ENCODE measurements around the gene MORC3. TPM values are rescaled to one million over a fixed set of nuclear protein-coding genes. Genes with fewer than 3 reads are reported as not detected.

The MORC3 gene, protein sequence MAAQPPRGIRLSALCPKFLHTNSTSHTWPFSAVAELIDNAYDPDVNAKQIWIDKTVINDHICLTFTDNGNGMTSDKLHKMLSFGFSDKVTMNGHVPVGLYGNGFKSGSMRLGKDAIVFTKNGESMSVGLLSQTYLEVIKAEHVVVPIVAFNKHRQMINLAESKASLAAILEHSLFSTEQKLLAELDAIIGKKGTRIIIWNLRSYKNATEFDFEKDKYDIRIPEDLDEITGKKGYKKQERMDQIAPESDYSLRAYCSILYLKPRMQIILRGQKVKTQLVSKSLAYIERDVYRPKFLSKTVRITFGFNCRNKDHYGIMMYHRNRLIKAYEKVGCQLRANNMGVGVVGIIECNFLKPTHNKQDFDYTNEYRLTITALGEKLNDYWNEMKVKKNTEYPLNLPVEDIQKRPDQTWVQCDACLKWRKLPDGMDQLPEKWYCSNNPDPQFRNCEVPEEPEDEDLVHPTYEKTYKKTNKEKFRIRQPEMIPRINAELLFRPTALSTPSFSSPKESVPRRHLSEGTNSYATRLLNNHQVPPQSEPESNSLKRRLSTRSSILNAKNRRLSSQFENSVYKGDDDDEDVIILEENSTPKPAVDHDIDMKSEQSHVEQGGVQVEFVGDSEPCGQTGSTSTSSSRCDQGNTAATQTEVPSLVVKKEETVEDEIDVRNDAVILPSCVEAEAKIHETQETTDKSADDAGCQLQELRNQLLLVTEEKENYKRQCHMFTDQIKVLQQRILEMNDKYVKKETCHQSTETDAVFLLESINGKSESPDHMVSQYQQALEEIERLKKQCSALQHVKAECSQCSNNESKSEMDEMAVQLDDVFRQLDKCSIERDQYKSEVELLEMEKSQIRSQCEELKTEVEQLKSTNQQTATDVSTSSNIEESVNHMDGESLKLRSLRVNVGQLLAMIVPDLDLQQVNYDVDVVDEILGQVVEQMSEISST
- total RNA-seq: 37.1 and 42.2 TPM in 2 replicates

DNA sequence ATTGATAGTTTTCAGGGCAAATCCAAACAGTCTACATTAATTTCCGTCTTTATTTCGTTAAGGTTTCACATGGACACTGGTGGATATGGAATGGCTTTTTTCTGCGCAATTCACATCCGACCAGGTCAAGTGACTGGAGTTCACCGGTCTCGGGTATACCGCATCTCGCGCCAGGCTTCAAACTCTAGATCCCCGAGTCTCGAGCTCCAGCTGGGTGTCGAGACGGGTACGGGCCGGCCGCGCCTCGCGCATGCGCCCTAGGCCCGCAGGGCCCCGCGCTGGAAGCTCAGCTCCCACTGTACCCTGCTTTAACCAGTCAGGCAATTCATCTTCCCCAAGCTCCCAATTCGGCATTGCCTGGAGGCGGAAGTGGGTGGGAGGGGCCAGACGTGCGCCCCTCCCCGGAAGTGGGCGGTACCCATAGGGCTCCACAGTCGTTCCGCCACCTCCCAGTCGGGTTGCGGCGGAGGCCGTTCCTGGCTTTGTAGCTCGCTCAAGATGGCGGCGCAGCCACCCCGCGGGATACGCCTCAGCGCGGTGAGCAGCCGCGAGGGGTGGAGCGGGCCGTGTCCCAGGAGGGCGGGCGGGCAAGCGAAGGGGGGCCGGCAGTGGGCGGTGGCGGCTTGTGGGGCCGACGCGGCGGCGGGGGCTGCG is at the start of gene MORC3:
TSS of gene MORC3 (plus strand) at position 431 of the 654 bp plus-strand sequence. CDS start at position 499, 68 bp downstream.

DNA sequence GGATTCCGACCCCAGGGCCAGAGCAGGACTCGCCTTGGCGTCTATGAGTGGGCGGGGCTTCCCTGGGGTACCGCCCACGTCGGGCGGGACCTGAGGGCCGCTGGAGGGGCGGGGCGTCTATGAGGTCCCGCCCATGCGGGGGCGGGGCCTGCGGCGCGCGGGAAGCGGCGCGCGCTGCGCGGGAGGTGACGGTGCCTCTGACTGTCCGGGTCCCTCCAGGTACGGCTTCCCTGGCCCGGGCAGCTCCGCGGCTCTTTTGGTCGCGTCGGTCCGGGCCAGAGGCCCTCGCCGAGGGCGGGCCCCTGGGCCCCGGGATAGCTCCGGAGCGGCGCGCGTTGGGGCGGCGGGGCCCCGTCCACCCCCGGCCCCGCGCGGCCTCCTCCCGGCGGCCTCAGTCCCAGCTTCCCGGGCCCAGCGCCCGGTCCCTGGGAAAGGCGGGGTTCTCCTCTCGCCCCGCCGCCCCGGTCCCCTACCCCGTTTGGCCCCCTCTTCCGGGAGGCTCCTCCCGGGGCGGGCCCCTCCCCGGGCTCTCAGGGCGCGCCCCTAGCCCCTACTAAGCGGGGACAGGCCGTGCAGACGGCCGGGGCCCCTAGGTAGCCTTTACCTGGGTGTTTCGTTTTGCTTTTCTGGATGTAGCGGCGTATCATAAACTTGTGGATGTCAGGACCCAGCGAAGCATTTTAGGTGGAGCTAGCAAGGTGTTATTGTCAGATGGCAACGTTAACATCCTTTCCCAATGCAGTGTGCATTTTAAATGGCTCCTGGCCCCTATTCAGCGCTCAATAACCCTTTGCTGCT is 65.4 kb downstream of the MORC3 start, which contains the start of gene CHAF1B:
TSS of gene CHAF1B (plus strand) at position 160 of the 798 bp plus-strand sequence. CDS start 745 bp downstream, outside the sequence.

Small RNAs within 50 kb of the gene (small RNA-seq; reads per million reads assigned to genes)
- gene ATP5MFP1: not detected

Other genes starting within 250 kb of the MORC3 start
- 30.1 and 37.6 TPM in 2 replicates for gene CBR3, start 185.1 kb upstream of the MORC3 start, total RNA-seq
- 7.8 and 12.5 TPM in 2 replicates for gene DOP1B, start 163.4 kb upstream of the MORC3 start, total RNA-seq
- 4.1 TPM in 2 replicates for gene CHAF1B, start 65.2 kb downstream of the MORC3 start, total RNA-seq
- not detected in 2 replicates for gene CLDN14, start 159.9 kb downstream of the MORC3 start, total RNA-seq